ENCODE results near the gene PLD1. TPM values are rescaled to one million over a fixed set of nuclear protein-coding genes. Genes with fewer than 3 reads are reported as not detected.

The PLD1 gene
- total RNA-seq, 1 donor from 2014 or later: 25.4 TPM

GRCh38 chr3:171602072-171602471 is 208.2 kb downstream of the PLD1 start:
- no peak for DNase-seq
- Histone ChIP-seq H3K4me1 (no peaks in the 10 kb centered on the region), H3K27me3 (no peaks in the 10 kb centered on the region), H3K4me3 (no peak overlapping the region), H3K9me3 (no peaks in the 10 kb centered on the region), H3K27ac (no peak overlapping the region), H3K36me3 (peaks cover 11% of the 10 kb centered on the region)
- intact Hi-C loops (cut with DNase I): no loop called here
- no peak for ATAC-seq
- no peak for TF ChIP-seq CTCF (IDR thresholded peaks at IDR 0.05)

GRCh38 chr3:171600030-171600429 is 210.3 kb downstream of the PLD1 start:
- intact Hi-C loops (cut with DNase I): no loop called here
- ATAC-seq: no peak

GRCh38 chr3:171598990-171599389 is 211.3 kb downstream of the PLD1 start:
- peaks cover 11% of the 10 kb centered on the region for H3K36me3 ChIP-seq
- H3K4me3 ChIP-seq: no peak overlapping the region
- no peak for TF ChIP-seq CTCF (IDR thresholded peaks at IDR 0.05)
- DNase-seq (no peak), ATAC-seq (no peak)
- intact Hi-C loops (cut with DNase I): no loop called here
- no peak overlapping the region for H3K27ac ChIP-seq
- H3K9me3 ChIP-seq: no peaks in the 10 kb centered on the region
- no peaks in the 10 kb centered on the region for H3K4me1 ChIP-seq
- no peaks in the 10 kb centered on the region for H3K27me3 ChIP-seq

More at GRCh38 chr3:171600030-171600429, 210.3 kb downstream of the PLD1 start:
- H3K27me3 ChIP-seq: no peaks in the 10 kb centered on the region
- no peaks in the 10 kb centered on the region for H3K4me1 ChIP-seq
- H3K9me3 ChIP-seq: no peaks in the 10 kb centered on the region
- DNase-seq: no peak
- no peak overlapping the region for H3K4me3 ChIP-seq
- H3K27ac ChIP-seq: no peak overlapping the region
- H3K36me3 ChIP-seq: peaks cover 11% of the 10 kb centered on the region
- no peak for TF ChIP-seq CTCF (IDR thresholded peaks at IDR 0.05)

GRCh38 chr3:171592786-171593185 is 217.5 kb downstream of the PLD1 start:
- H3K27me3 ChIP-seq: no peaks in the 10 kb centered on the region
- intact Hi-C loops (cut with DNase I): no loop called here
- DNase-seq (no peak), ATAC-seq (no peak)
- no peaks in the 10 kb centered on the region for H3K9me3 ChIP-seq
- TF ChIP-seq CTCF (IDR thresholded peaks at IDR 0.05): no peak
- no peak overlapping the region for H3K4me3 ChIP-seq
- H3K36me3 ChIP-seq: no peaks in the 10 kb centered on the region
- no peak overlapping the region for H3K27ac ChIP-seq
- no peaks in the 10 kb centered on the region for H3K4me1 ChIP-seq

- TF ChIP-seq CTCF (IDR thresholded peaks at IDR 0.05): no peak
- ATAC-seq (no peak), DNase-seq (no peak)
- no peaks in the 10 kb centered on the region for H3K4me1 ChIP-seq
- no peak overlapping the region for H3K27ac ChIP-seq
- H3K9me3 ChIP-seq: no peaks in the 10 kb centered on the region
- intact Hi-C loops (cut with DNase I): no loop called here
- H3K36me3 ChIP-seq: no peaks in the 10 kb centered on the region
- no peak overlapping the region for H3K4me3 ChIP-seq
- H3K27me3 ChIP-seq: no peaks in the 10 kb centered on the region
Measured at GRCh38 chr3:171591070-171591469, 219.2 kb downstream of the PLD1 start.

- DNase-seq (no peak), ATAC-seq (no peak)
- Histone ChIP-seq H3K36me3 (no peaks in the 10 kb centered on the region), H3K4me1 (no peaks in the 10 kb centered on the region), H3K9me3 (no peaks in the 10 kb centered on the region), H3K27me3 (no peaks in the 10 kb centered on the region), H3K4me3 (no peak overlapping the region), H3K27ac (no peak overlapping the region)
- no peak for TF ChIP-seq CTCF (IDR thresholded peaks at IDR 0.05)
- intact Hi-C loops (cut with DNase I): no loop called here
Measured at GRCh38 chr3:171586274-171586673, 224.0 kb downstream of the PLD1 start.

All from upper lobe of right lung (tissue), 1 donor.